Psoas muscle (tissue), 8 donors: ENCODE data around the gene SERPINA7. TPM values are rescaled to one million over a fixed set of nuclear protein-coding genes. Genes with fewer than 3 reads are reported as not detected.

ENCODE experiments used
- ATAC-seq, 4 donors: fragments of 200-7000 bp; cut with Tn5 transposase; one replicate each; pipeline ENCODE4 v1.9.1; 2020; ENCODE audit warnings: moderate library complexity in 3 of 4, mild to moderate bottlenecking in 2 of 4
- DNase-seq, 2 donors: peaks; one replicate each; pipeline ENCODE4 v3.0.0-alpha.2; 2020
- H3K27ac ChIP-seq: fragments of 200-600 bp; one replicate; pipeline ENCODE4 v1.8.0; 2022
- H3K27me3 ChIP-seq, 3 donors: fragments of 200-600 bp in 1 of 3; one replicate each; pipeline versions ENCODE4 v1.6.1 to v1.8.0; 2013 to 2022; ENCODE audit warnings: low read length in 2 of 3, mild to moderate bottlenecking in 2 of 3, moderate library complexity in 1 of 3; ENCODE audit not compliant: insufficient read depth in 3 of 3
- H3K36me3 ChIP-seq, 2 donors: fragments of 200-600 bp in 1 of 2; one replicate each; pipeline versions ENCODE4 v1.6.1 to v1.8.0; 2013 to 2022; ENCODE audit warnings: low read depth in 1 of 2, mild to moderate bottlenecking in 1 of 2, moderate library complexity in 1 of 2; ENCODE audit not compliant: insufficient read depth in 1 of 2
- H3K4me1 ChIP-seq: fragments of 200-600 bp; one replicate; pipeline ENCODE4 v1.8.0; 2022
- H3K4me3 ChIP-seq: fragments of 200-600 bp; one replicate; pipeline ENCODE4 v1.8.0; 2022; ENCODE audit warnings: mild to moderate bottlenecking
- H3K9me3 ChIP-seq: fragments of 200-600 bp; one replicate; pipeline ENCODE4 v1.8.0; 2022
- CTCF ChIP-seq: fragments of 200-600 bp; IDR thresholded peaks from one replicate; pipeline ENCODE4 v1.8.0; 2022; ENCODE audit warnings: antibody characterized with exemption
- WGBS, 3 donors: extraction: QIAGEN DNeasy Blood & Tissue Kit; methylation state at CpG; one replicate each; pipeline versions ENCODE4 v1.1.6 to v1.1.7; 2013; 5-methylcytosine and 5-hydroxymethylcytosine counted together
- intact Hi-C, 2 donors: fragments of 100-400 bp; cut with DNase I; formaldehyde crosslinking; loops; one replicate each; pipeline versions ENCODE4 v1.11.0 to v1.14.2; 2022
- polyA plus RNA-seq, 3 donors: library from polyadenylated mRNA; stranded (reverse); fragments of 200-250 nt; gene quantifications; one replicate each; pipeline ENCODE4 v1.2.3, GENCODE V29; 2013
- total RNA-seq, 4 donors: library from RNA; stranded (reverse); fragmentation: NEBNext Ultra II Directional in 2 of 4; extraction: Animal tissue kit (Norgen Biotek cat#: 25700) in 2 of 4; gene quantifications; one replicate each; pipeline versions ENCODE4 v1.2.1 to v1.2.4, GENCODE V29; 2021 to 2023
- donor health status: healthy with polysubstance abuse.
- donor health status: DM: no; HTN: no; CAD: no; lungs with moderate emphysema.
- donor health status: Bipolar disorder and iron deficiency.
- donor health status: healthy.
- donor health status: DM: yes; HTN: yes; CAD: no.
- donor health status: DM: no; HTN: no; CAD: no.
- donor health status: DM: no; HTN: no; CAD: no.
- donor health status: DM: yes; HTN: yes; CAD: no.

The SERPINA7 gene
- total and polyA plus RNA-seq, 7 donors, result not detected

GRCh38 chrX:106023947-106024346, 14.6 kb downstream of the SERPINA7 start:
- intact Hi-C loops, result no loop called here
- ATAC-seq, result no peak
- Histone ChIP-seq H3K27me3 (peaks cover 0 to 4% (median 0%) of the 10 kb centered on the region in 3 donors), H3K4me3 (no peak overlapping the region), H3K4me1 (no peaks in the 10 kb centered on the region), H3K27ac (no peak overlapping the region), H3K36me3 (no peaks in the 10 kb centered on the region), H3K9me3 (no peaks in the 10 kb centered on the region)
- no peak for DNase-seq
- TF ChIP-seq CTCF, result no peak
- WGBS, 3 donors, result 81 to 94% (median 93%) methylated on average over 4 of the region's 4 CpGs

- no peak overlapping the region for H3K4me3 ChIP-seq
- H3K27me3 ChIP-seq, result peaks cover 0 to 4% (median 0%) of the 10 kb centered on the region in 3 donors
- no peak for DNase-seq
- no peaks in the 10 kb centered on the region for H3K4me1 ChIP-seq
- intact Hi-C loops, result no loop called here
- H3K9me3 ChIP-seq, result no peaks in the 10 kb centered on the region
- WGBS, 3 donors, result 68 to 79% (median 73%) methylated on average over 2 of the region's 2 CpGs
- no peak for TF ChIP-seq CTCF
- H3K27ac ChIP-seq, result no peak overlapping the region
- no peaks in the 10 kb centered on the region for H3K36me3 ChIP-seq
- ATAC-seq, result no peak
Measured at GRCh38 chrX:106022238-106022637, 16.3 kb downstream of the SERPINA7 start.

GRCh38 chrX:106014119-106014775, 24.3 kb downstream of the SERPINA7 start:
- Histone ChIP-seq H3K27ac (no peak overlapping the region), H3K27me3 (peaks cover 0 to 2% (median 0%) of the 10 kb centered on the region in 3 donors), H3K9me3 (peaks cover 3% of the 10 kb centered on the region), H3K4me3 (no peak overlapping the region), H3K36me3 (no peaks in the 10 kb centered on the region), H3K4me1 (no peaks in the 10 kb centered on the region)
- ATAC-seq (no peak), DNase-seq (no peak)
- WGBS, 3 donors, result 58 to 100% (median 68%) methylated on average over 1 of the region's 1 CpG
- TF ChIP-seq CTCF, result no peak
- intact Hi-C loops, result no loop called here

- Histone ChIP-seq H3K27me3 (peaks cover 0 to 8% (median 0%) of the 10 kb centered on the region in 3 donors), H3K27ac (no peak overlapping the region), H3K4me1 (no peaks in the 10 kb centered on the region), H3K36me3 (no peaks in the 10 kb centered on the region), H3K9me3 (peaks cover 3% of the 10 kb centered on the region), H3K4me3 (no peak overlapping the region)
- DNase-seq, result no peak
- intact Hi-C loops, result no loop called here
- WGBS, 3 donors, result 75 to 86% (median 85%) methylated on average over 5 of the region's 5 CpGs
- no peak for TF ChIP-seq CTCF
- no peak for ATAC-seq
Measured at GRCh38 chrX:106009145-106009544, 29.4 kb downstream of the SERPINA7 start.

- 6 to 31% (median 20%) methylated on average over 1 of the region's 1 CpG for WGBS, 3 donors
- no peak for TF ChIP-seq CTCF
- no peak for ATAC-seq
- DNase-seq, result no peak
- H3K4me1 ChIP-seq, result no peaks in the 10 kb centered on the region
- H3K36me3 ChIP-seq, result no peaks in the 10 kb centered on the region
- intact Hi-C loops, result no loop called here
- H3K27ac ChIP-seq, result no peak overlapping the region
- peaks cover 2% of the 10 kb centered on the region for H3K9me3 ChIP-seq
- H3K27me3 ChIP-seq, result peaks cover 0 to 6% (median 0%) of the 10 kb centered on the region in 3 donors
- no peak overlapping the region for H3K4me3 ChIP-seq
Measured at GRCh38 chrX:106007815-106008214, 30.7 kb downstream of the SERPINA7 start.
